Suprapubic skin (tissue), 3 donors: ENCODE results near the gene C4BPA.

Experiments used
- CTCF ChIP-seq, 2 donors: fragments of 200-600 bp in 1 of 2; fragments of 450-650 bp in 1 of 2; sonication (generic) in 1 of 2; IDR thresholded peaks; one replicate each; pipeline ENCODE4 v1.5.1; 2016 to 2019; ENCODE audit warnings: antibody characterized with exemption in 2 of 2, mild to moderate bottlenecking in 1 of 2, moderate library complexity in 1 of 2
- EP300 ChIP-seq: sonication (generic); formaldehyde crosslinking; IDR thresholded peaks from one replicate; pipeline ENCODE4 v1.6.1; 2017; ENCODE audit warnings: antibody characterized with exemption
- POLR2A ChIP-seq, 2 donors: fragments of 450-650 bp; IDR thresholded peaks; one replicate each; pipeline ENCODE4 v1.6.1; 2017; ENCODE audit warnings: antibody characterized with exemption in 2 of 2, mild to moderate bottlenecking in 2 of 2, moderate library complexity in 2 of 2

- TF ChIP-seq CTCF (IDR thresholded peaks at IDR 0.05) (no peak), POLR2A (IDR thresholded peaks at IDR 0.05) (no peak), EP300 (no peak)
Measured at GRCh38 chr1:207130252-207131036, 26.4 kb downstream of the C4BPA start.
